Liver (tissue), 9 donors: Measurements from ENCODE around the gene EIF3I. TPM values are rescaled to one million over a fixed set of nuclear protein-coding genes. Genes with fewer than 3 reads are reported as not detected.

ENCODE experiments used
- DNase-seq: peaks from one replicate; pipeline ENCODE4 v3.0.0-alpha.2; 2017; ENCODE audit warnings: low spot score
- H3K27ac ChIP-seq, 2 donors: one replicate each; pipeline ENCODE4 v1.7.0; 2013; ENCODE audit warnings: inconsistent platforms in 2 of 2, low read length in 2 of 2, control low read depth in 1 of 2, low read depth in 1 of 2, mild to moderate bottlenecking in 1 of 2
- H3K27me3 ChIP-seq, 4 donors: one replicate each; pipeline versions ENCODE4 v1.6.1 to v1.7.0; 2013; ENCODE audit warnings: low read length in 3 of 4, inconsistent platforms in 1 of 4, mild to moderate bottlenecking in 1 of 4, moderate library complexity in 1 of 4; ENCODE audit not compliant: control insufficient read depth in 4 of 4, insufficient read depth in 4 of 4
- H3K36me3 ChIP-seq, 4 donors: one replicate each; pipeline versions ENCODE4 v1.6.1 to v1.7.0; 2013; ENCODE audit warnings: low read length in 3 of 4, mild to moderate bottlenecking in 3 of 4, low read depth in 1 of 4, moderate library complexity in 1 of 4; ENCODE audit not compliant: control insufficient read depth in 4 of 4, insufficient read depth in 3 of 4
- H3K4me1 ChIP-seq, 4 donors: one replicate each; pipeline versions ENCODE4 v1.6.1 to v1.7.0; 2013; ENCODE audit warnings: low read length in 3 of 4, mild to moderate bottlenecking in 3 of 4, moderate library complexity in 1 of 4; ENCODE audit not compliant: control insufficient read depth in 4 of 4, insufficient read depth in 4 of 4
- H3K4me3 ChIP-seq, 3 donors: one replicate each; pipeline versions ENCODE4 v1.6.1 to v1.7.0; 2013; ENCODE audit warnings: low read length in 3 of 3, control low read depth in 1 of 3, low read depth in 1 of 3, mild to moderate bottlenecking in 1 of 3
- H3K9ac ChIP-seq, 2 donors: one replicate each; pipeline ENCODE4 v1.7.0; 2013; ENCODE audit warnings: low read length in 2 of 2, mild to moderate bottlenecking in 2 of 2, moderate library complexity in 2 of 2, control low read depth in 1 of 2, low read depth in 1 of 2
- H3K9me3 ChIP-seq, 4 donors: one replicate each; pipeline versions ENCODE4 v1.6.1 to v1.7.0; 2013; ENCODE audit warnings: low read length in 3 of 4; ENCODE audit not compliant: control insufficient read depth in 4 of 4
- ATF3 ChIP-seq: IDR thresholded peaks from 2 replicates; pipeline ENCODE4 v1.6.1; 2016; ENCODE audit warnings: antibody characterized with exemption
- CTCF ChIP-seq: fragments of 150-350 bp; IDR thresholded peaks from 2 replicates; pipeline ENCODE4 v1.5.1; 2017; ENCODE audit warnings: improper control_type of control experiment, low read depth, low read length; ENCODE audit not compliant: missing input control
- FOXA1 ChIP-seq: IDR thresholded peaks from 2 replicates; pipeline ENCODE4 v1.6.1; 2016; ENCODE audit warnings: antibody characterized with exemption
- FOXA2 ChIP-seq: IDR thresholded peaks from 2 replicates; pipeline ENCODE4 v1.6.1; 2016; ENCODE audit warnings: antibody characterized with exemption
- JUND ChIP-seq, 2 donors: IDR thresholded peaks; 2 replicates each; pipeline ENCODE4 v1.6.1; 2016; ENCODE audit warnings: antibody characterized with exemption in 2 of 2
- RAD21 ChIP-seq, 2 donors: IDR thresholded peaks; 2 replicates each; pipeline ENCODE4 v1.6.1; 2016; ENCODE audit warnings: antibody characterized with exemption in 2 of 2, mild to moderate bottlenecking in 2 of 2
- SP1 ChIP-seq: IDR thresholded peaks from 2 replicates; pipeline ENCODE4 v1.6.1; 2018; ENCODE audit warnings: antibody characterized with exemption, mild to moderate bottlenecking
- YY1 ChIP-seq: IDR thresholded peaks from 2 replicates; pipeline ENCODE4 v1.6.1; 2016; ENCODE audit warnings: antibody characterized with exemption, mild to moderate bottlenecking
- ZBTB33 ChIP-seq: IDR thresholded peaks from 2 replicates; pipeline ENCODE4 v1.6.1; 2016; ENCODE audit warnings: antibody characterized with exemption
- WGBS: extraction: QIAGEN DNeasy Blood & Tissue Kit; methylation state at CpG from one replicate; pipeline ENCODE4 v1.1.7; 2013; 5-methylcytosine and 5-hydroxymethylcytosine counted together
- polyA plus RNA-seq, 2 donors: library from polyadenylated mRNA; stranded (reverse) in 1 of 2; unstranded in 1 of 2; fragments of 200-250 nt in 1 of 2; fragments of >200 nt in 1 of 2; fragmentation: Nextera tagmentation in 1 of 2; extraction: Ambion mirVana in 1 of 2; gene quantifications; one replicate each; pipeline versions ENCODE4 v1.2.1 to v1.2.3, GENCODE V29; 2013 to 2015
- total RNA-seq, 2 donors: library from RNA; depleted of rRNA; stranded (reverse); fragments of >200 nt; gene quantifications; one replicate each; pipeline ENCODE4 v1.2.3, GENCODE V29; 2014
- donor health status: healthy.
- donor health status: healthy.
- donor health status: healthy.
- donor health status: healthy.
- donor health status: healthy.

Gene EIF3I
- total and polyA plus RNA-seq, 4 donors, result 75.0 to 114 (median 99.7) TPM

- TF ChIP-seq FOXA1 (peak; percentile 15), JUND (IDR thresholded peaks at IDR 0.05) (no peak), SP1 (peak; percentile 74), ATF3 (no peak)
Measured at GRCh38 chr1:32179443-32180185, 42.6 kb upstream of the EIF3I start, which contains the start of gene TXLNA (continued).

GRCh38 chr1:32180186-32181060, 41.8 kb upstream of the EIF3I start:
- Histone ChIP-seq H3K4me1 (peaks cover 19 to 47% (median 40%) of the 10 kb centered on the region in 4 donors), H3K36me3 (peaks cover 4 to 19% (median 14%) of the 10 kb centered on the region in 4 donors), H3K9ac (peak overlapping the region; percentile 66 to 95), H3K4me3 (peak overlapping the region; percentile 68 to 87 (median 78)), H3K9me3 (no peaks in the 10 kb centered on the region), H3K27me3 (no peaks in the 10 kb centered on the region), H3K27ac (peak overlapping the region; percentile 87 to 98)
- 7% methylated on average over 36 of the region's 36 CpGs for WGBS
- peak; percentile 46 for DNase-seq
- TF ChIP-seq FOXA2, result no peak
- no peak for TF ChIP-seq JUND (IDR thresholded peaks at IDR 0.05)
- TF ChIP-seq ZBTB33, result no peak
- TF ChIP-seq CTCF, result no peak
- TF ChIP-seq SP1, result no peak

GRCh38 chr1:32181065-32181464, 41.1 kb upstream of the EIF3I start:
- TF ChIP-seq RAD21 (IDR thresholded peaks at IDR 0.05), result no peak
- no peak for TF ChIP-seq SP1
- no peak for TF ChIP-seq YY1
- TF ChIP-seq CTCF, result no peak
- TF ChIP-seq JUND (IDR thresholded peaks at IDR 0.05), result no peak
- 86% methylated on average over 9 of the region's 9 CpGs for WGBS
- H3K4me3 ChIP-seq, result peak overlapping the region in 2 of 3 donors; percentile 68 to 78
- H3K9ac ChIP-seq, result peak overlapping the region in 1 of 2 donors; percentile 66
- peaks cover 4 to 19% (median 15%) of the 10 kb centered on the region in 4 donors for H3K36me3 ChIP-seq
- no peak for DNase-seq
- no peaks in the 10 kb centered on the region for H3K27me3 ChIP-seq
- H3K9me3 ChIP-seq, result no peaks in the 10 kb centered on the region
- peaks cover 17 to 49% (median 38%) of the 10 kb centered on the region in 4 donors for H3K4me1 ChIP-seq
- H3K27ac ChIP-seq, result peak overlapping the region in 1 of 2 donors; percentile 87
